Lower leg skin (tissue), 4 donors: ENCODE measurements around the gene DKK3. TPM values are rescaled to one million over a fixed set of nuclear protein-coding genes. Genes with fewer than 3 reads are reported as not detected.

Experiments
- DNase-seq, 2 donors: peaks; one replicate each; pipeline ENCODE4 v3.0.0-alpha.2; 2019; ENCODE audit warnings: low spot score in 2 of 2
- H3K4me3 ChIP-seq: fragments of 200-600 bp; sonication (generic); 2 replicates; pipeline ENCODE4 v1.5.1; 2017; ENCODE audit warnings: mild to moderate bottlenecking, low read depth; ENCODE audit not compliant: poor library complexity, severe bottlenecking
- CTCF ChIP-seq, 3 donors: fragments of 450-650 bp; IDR thresholded peaks; one replicate each; pipeline ENCODE4 v1.5.1; 2016; ENCODE audit warnings: antibody characterized with exemption in 3 of 3, mild to moderate bottlenecking in 3 of 3, moderate library complexity in 2 of 3
- POLR2A ChIP-seq, 2 donors: fragments of 450-650 bp; IDR thresholded peaks; one replicate each; pipeline ENCODE4 v1.6.1; 2016 to 2017; ENCODE audit warnings: antibody characterized with exemption in 2 of 2, mild to moderate bottlenecking in 1 of 2, moderate library complexity in 1 of 2
- WGBS, 2 donors: methylation state at CpG; one replicate each; pipeline ENCODE4 v1.1.5; 2018; 5-methylcytosine and 5-hydroxymethylcytosine counted together
- intact Hi-C: fragments of 100-400 bp; cut with DNase I; formaldehyde crosslinking; loops from one replicate; pipeline ENCODE4 v1.15.0; 2023; ENCODE audit warnings: low total_unique reads
- total RNA-seq, 4 donors: library from RNA; depleted of rRNA; stranded (reverse); fragments of >200 nt; gene quantifications; one replicate each; pipeline ENCODE4 v1.1.0, GENCODE V29; 2016

The DKK3 gene
- total RNA-seq, 4 donors from 2014 or later: 78.5 to 175 (median 121) TPM

GRCh38 chr11:12052676-12053605 is 44.5 kb upstream of the DKK3 start:
- peak in 1 of 2 donors; percentile 79 for DNase-seq
- TF ChIP-seq CTCF (IDR thresholded peaks at IDR 0.05): no peak
- TF ChIP-seq POLR2A (IDR thresholded peaks at IDR 0.05): no peak
- no peak overlapping the region for H3K4me3 ChIP-seq
- WGBS, 2 donors: 85 to 90% methylated on average over 13 to 15 of the region's 15 CpGs
- intact Hi-C loops: no loop called here

GRCh38 chr11:12051287-12051662 is 42.8 kb upstream of the DKK3 start:
- peak in 1 of 2 donors; percentile 25 for DNase-seq
- intact Hi-C loops: no loop called here
- 89% methylated on average over 6 of the region's 6 CpGs for WGBS, 2 donors
- no peak overlapping the region for H3K4me3 ChIP-seq
- TF ChIP-seq POLR2A (IDR thresholded peaks at IDR 0.05) (no peak), CTCF (IDR thresholded peaks at IDR 0.05) (no peak)

GRCh38 chr11:12050470-12051286 is 42.3 kb upstream of the DKK3 start:
- intact Hi-C loops: no loop called here
- WGBS, 2 donors: 47 to 51% methylated on average over 9 to 10 of the region's 10 CpGs
- peak in 1 of 2 donors; percentile 70 for DNase-seq
- TF ChIP-seq POLR2A (IDR thresholded peaks at IDR 0.05): no peak
- TF ChIP-seq CTCF (IDR thresholded peaks at IDR 0.05): no peak
- no peak overlapping the region for H3K4me3 ChIP-seq

- intact Hi-C loops: loop anchor here (5.0 to 10.0 kb wide), 3 partner anchors 114 to 233 kb away; no protein-coding TSS in a partner anchor
- DNase-seq: peak in 1 of 2 donors; percentile 74
- TF ChIP-seq POLR2A (IDR thresholded peaks at IDR 0.05) (no peak), CTCF (IDR thresholded peaks at IDR 0.05) (no peak)
- no peak overlapping the region for H3K4me3 ChIP-seq
- 80 to 84% methylated on average over 18 of the region's 18 CpGs for WGBS, 2 donors
These were observed 40.7 kb upstream of the DKK3 start for GRCh38 chr11:12048936-12049790.

GRCh38 chr11:12046636-12047236 is 38.3 kb upstream of the DKK3 start:
- DNase-seq: peak in 1 of 2 donors; percentile 80
- 77 to 81% methylated on average over 5 of the region's 5 CpGs for WGBS, 2 donors
- H3K4me3 ChIP-seq: no peak overlapping the region
- TF ChIP-seq POLR2A (IDR thresholded peaks at IDR 0.05) (no peak), CTCF (IDR thresholded peaks at IDR 0.05) (no peak)
- intact Hi-C loops: loop anchor here (5.0 to 10.0 kb wide), 3 partner anchors 112 to 236 kb away; no protein-coding TSS in a partner anchor
